PC-3 (cell line): ENCODE data around the gene OR2A2. TPM values are rescaled to one million over a fixed set of nuclear protein-coding genes. Genes with fewer than 3 reads are reported as not detected.

Experiments used
- ATAC-seq: fragments of 200-7000 bp; cut with Tn5 transposase; 2 replicates; pipeline ENCODE4 v1.9.1; 2020; ENCODE audit warnings: mild to moderate bottlenecking, moderate library complexity
- BruUV-seq: library from RNA; stranded (reverse); fragments of 400-500 nt; replicated peaks from 2 replicates; lab custom pipeline; 2021; lab: Mats Ljungman, UMichigan
- CTCF ChIA-PET: fragments of 300-600 bp; sonication (Branson Sonifier 250); formaldehyde crosslinking; loops from one replicate; lab custom pipeline; 2022; ENCODE audit warnings: antibody characterized with exemption; lab: Charles Lee
- POLR2A ChIA-PET: fragments of 300-600 bp; sonication (Branson Sonifier 250); formaldehyde crosslinking; loops from one replicate; lab custom pipeline; 2022; ENCODE audit warnings: antibody characterized with exemption; ENCODE audit not compliant: unreplicated experiment; lab: Charles Lee
- DNase-seq: peaks from one replicate; pipeline ENCODE4 v3.0.0-alpha.2; 2015
- H2AFZ ChIP-seq: fragments of 300-600 bp; sonication (generic); 2 replicates; pipeline ENCODE4 v1.6.0; 2016; ENCODE audit warnings: antibody characterized with exemption, low read length
- H3F3A ChIP-seq: fragments of 300-600 bp; sonication (generic); one replicate; pipeline ENCODE4 v1.6.0; 2017; ENCODE audit warnings: antibody characterized with exemption, low read length, control low read depth, mild to moderate bottlenecking; ENCODE audit not compliant: unreplicated experiment
- H3K27ac ChIP-seq: fragments of 300-600 bp; sonication (generic); 2 replicates; pipeline ENCODE4 v1.5.1; 2016; ENCODE audit warnings: mild to moderate bottlenecking, low read length
- H3K27me3 ChIP-seq: fragments of 300-600 bp; sonication (generic); 2 replicates; pipeline ENCODE4 v1.6.1; 2016; ENCODE audit warnings: low read length, mixed read lengths
- H3K36me3 ChIP-seq: fragments of 300-600 bp; sonication (generic); 2 replicates; pipeline ENCODE4 v1.6.1; 2016; ENCODE audit warnings: low read depth, mixed run types, low read length, mixed read lengths
- H3K4me1 ChIP-seq: fragments of 300-600 bp; sonication (generic); 2 replicates; pipeline ENCODE4 v1.5.1; 2016; ENCODE audit warnings: low read length; ENCODE audit not compliant: insufficient read depth
- H3K4me2 ChIP-seq: fragments of 300-600 bp; sonication (generic); 2 replicates; pipeline ENCODE4 v1.6.0; 2016; ENCODE audit warnings: low read length
- H3K4me3 ChIP-seq: fragments of 300-600 bp; sonication (generic); 2 replicates; pipeline ENCODE4 v1.5.1; 2016; ENCODE audit warnings: mild to moderate bottlenecking, low read length, mixed read lengths
- H3K79me2 ChIP-seq: fragments of 300-600 bp; sonication (generic); 2 replicates; pipeline ENCODE4 v1.6.1; 2017; ENCODE audit warnings: low read length, mixed read lengths
- H3K9ac ChIP-seq: fragments of 300-600 bp; sonication (generic); 2 replicates; pipeline ENCODE4 v1.6.0; 2016; ENCODE audit warnings: mild to moderate bottlenecking, low read length
- H3K9me2 ChIP-seq: fragments of 300-600 bp; sonication (generic); replicated peaks from 2 replicates; pipeline ENCODE4 v1.6.1; 2016; ENCODE audit warnings: mixed run types, low read length, mixed read lengths
- H3K9me3 ChIP-seq: fragments of 300-600 bp; sonication (generic); 2 replicates; pipeline ENCODE4 v1.6.1; 2016; ENCODE audit warnings: low read length, mixed read lengths
- H4K20me1 ChIP-seq: fragments of 300-600 bp; sonication (generic); 2 replicates; pipeline ENCODE4 v1.6.1; 2016; ENCODE audit warnings: low read length, mixed read lengths
- EZH2 ChIP-seq: fragments of 300-600 bp; sonication (generic); IDR thresholded peaks from one replicate; pipeline ENCODE4 v1.6.1; 2017; ENCODE audit warnings: antibody characterized with exemption, mild to moderate bottlenecking, low read length; ENCODE audit not compliant: unreplicated experiment
- EZH2phosphoT487 ChIP-seq: fragments of 300-600 bp; sonication (generic); IDR thresholded peaks from 2 replicates; pipeline ENCODE4 v1.6.1; 2018; ENCODE audit warnings: mild to moderate bottlenecking, antibody characterized with exemption, low read length, borderline replicate concordance
- intact Hi-C: fragments of 100-400 bp; cut with micrococcal nuclease; formaldehyde crosslinking; loops from 2 replicates; pipeline ENCODE4 v1.9.0; 2023
- total RNA-seq: library from RNA; depleted of rRNA; stranded (reverse); fragments of >200 nt; gene quantifications from 2 replicates; pipeline ENCODE4 v1.2.3, GENCODE V29; 2014
- TF ChIP-seq, protein P1 (sequence below): fragments of 300-600 bp; sonication (generic); conservative IDR thresholded peaks from 2 replicates; pipeline ENCODE4 v1.5.1; 2017; ENCODE audit warnings: antibody characterized with exemption, low read depth, mild to moderate bottlenecking, low read length

Gene OR2A2
- total RNA-seq, 1 experiment from 2014 or later: not detected

DNA sequence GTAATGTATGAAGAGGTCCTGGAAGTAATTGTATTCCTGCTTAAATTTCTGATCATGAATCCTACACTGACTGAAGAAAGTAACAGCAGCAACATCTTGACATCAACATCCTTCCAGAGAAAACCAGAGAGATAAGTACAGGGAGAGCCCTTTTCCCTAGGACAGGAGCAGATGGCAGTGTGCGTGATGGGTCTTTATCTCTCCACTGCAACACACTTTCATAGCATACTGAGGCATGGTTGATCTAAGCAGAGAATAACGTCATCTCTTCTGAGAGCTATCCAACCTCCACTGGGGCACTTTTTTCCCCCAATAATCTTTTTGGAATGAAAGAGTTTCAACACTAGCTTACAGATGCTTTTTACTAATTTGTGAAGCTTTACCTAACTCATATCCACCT lies 39.4 kb upstream of the OR2A2 start:
- ATAC-seq (no peak), DNase-seq (no peak)
- ChIA-PET CTCF (interaction anchor here (0.6 kb wide), 1 partner anchor 58 kb away, joined by 5 read pairs; no protein-coding TSS in a partner anchor), POLR2A (no interaction called here)
- Histone ChIP-seq H3F3A (no peaks in the 10 kb centered on the region), H3K4me3 (no peak overlapping the region), H3K36me3 (no peaks in the 10 kb centered on the region), H3K27ac (no peak overlapping the region), H3K9ac (no peak overlapping the region), H3K4me2 (no peak overlapping the region), H3K9me2 (no peaks in the 10 kb centered on the region), H3K79me2 (no peaks in the 10 kb centered on the region), H3K27me3 (peaks cover 12% of the 10 kb centered on the region), H4K20me1 (no peaks in the 10 kb centered on the region), H3K9me3 (no peaks in the 10 kb centered on the region), H3K4me1 (no peaks in the 10 kb centered on the region; the same call in 1 of the 2 replicates), H2AFZ (no peak overlapping the region)
- intact Hi-C loops: loop anchor here (5.0 kb wide), 1 partner anchor 38 kb away; no protein-coding TSS in a partner anchor
- no TSS peak for BruUV-seq
- TF ChIP-seq, protein P1, sequence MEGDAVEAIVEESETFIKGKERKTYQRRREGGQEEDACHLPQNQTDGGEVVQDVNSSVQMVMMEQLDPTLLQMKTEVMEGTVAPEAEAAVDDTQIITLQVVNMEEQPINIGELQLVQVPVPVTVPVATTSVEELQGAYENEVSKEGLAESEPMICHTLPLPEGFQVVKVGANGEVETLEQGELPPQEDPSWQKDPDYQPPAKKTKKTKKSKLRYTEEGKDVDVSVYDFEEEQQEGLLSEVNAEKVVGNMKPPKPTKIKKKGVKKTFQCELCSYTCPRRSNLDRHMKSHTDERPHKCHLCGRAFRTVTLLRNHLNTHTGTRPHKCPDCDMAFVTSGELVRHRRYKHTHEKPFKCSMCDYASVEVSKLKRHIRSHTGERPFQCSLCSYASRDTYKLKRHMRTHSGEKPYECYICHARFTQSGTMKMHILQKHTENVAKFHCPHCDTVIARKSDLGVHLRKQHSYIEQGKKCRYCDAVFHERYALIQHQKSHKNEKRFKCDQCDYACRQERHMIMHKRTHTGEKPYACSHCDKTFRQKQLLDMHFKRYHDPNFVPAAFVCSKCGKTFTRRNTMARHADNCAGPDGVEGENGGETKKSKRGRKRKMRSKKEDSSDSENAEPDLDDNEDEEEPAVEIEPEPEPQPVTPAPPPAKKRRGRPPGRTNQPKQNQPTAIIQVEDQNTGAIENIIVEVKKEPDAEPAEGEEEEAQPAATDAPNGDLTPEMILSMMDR: no peak
- TF ChIP-seq EZH2phosphoT487: no peak
- TF ChIP-seq EZH2: no peak

DNA sequence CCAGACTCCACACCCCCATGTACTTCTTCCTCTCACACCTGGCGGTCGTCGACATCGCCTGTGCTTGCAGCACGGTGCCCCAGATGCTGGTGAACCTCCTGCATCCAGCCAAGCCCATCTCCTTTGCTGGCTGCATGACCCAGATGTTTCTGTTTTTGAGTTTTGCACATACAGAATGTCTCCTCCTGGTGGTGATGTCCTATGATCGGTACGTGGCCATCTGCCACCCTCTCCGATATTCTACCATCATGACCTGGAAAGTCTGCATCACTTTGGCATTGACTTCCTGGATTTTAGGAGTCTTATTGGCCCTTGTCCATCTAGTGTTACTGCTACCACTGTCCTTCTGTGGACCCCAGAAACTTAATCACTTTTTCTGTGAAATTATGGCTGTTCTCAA lies 35.0 kb upstream of the OR2A2 start:
- Histone ChIP-seq H3K9ac (no peak overlapping the region), H3K9me3 (no peaks in the 10 kb centered on the region), H4K20me1 (no peaks in the 10 kb centered on the region), H2AFZ (no peak overlapping the region), H3K4me1 (no peaks in the 10 kb centered on the region), H3K27ac (no peak overlapping the region), H3K4me3 (no peak overlapping the region), H3K27me3 (peaks cover 10% of the 10 kb centered on the region), H3K79me2 (no peaks in the 10 kb centered on the region), H3K9me2 (no peaks in the 10 kb centered on the region), H3K4me2 (no peak overlapping the region), H3F3A (no peaks in the 10 kb centered on the region), H3K36me3 (no peaks in the 10 kb centered on the region)
- POLR2A ChIA-PET: no interaction called here
- DNase-seq (no peak), ATAC-seq (no peak)
- intact Hi-C loops: no loop called here
- no peak for TF ChIP-seq EZH2
- TF ChIP-seq, protein P1: peak; percentile 31; the same call in 1 of the 2 replicates
- no TSS peak for BruUV-seq
- CTCF ChIA-PET: no interaction called here

DNA sequence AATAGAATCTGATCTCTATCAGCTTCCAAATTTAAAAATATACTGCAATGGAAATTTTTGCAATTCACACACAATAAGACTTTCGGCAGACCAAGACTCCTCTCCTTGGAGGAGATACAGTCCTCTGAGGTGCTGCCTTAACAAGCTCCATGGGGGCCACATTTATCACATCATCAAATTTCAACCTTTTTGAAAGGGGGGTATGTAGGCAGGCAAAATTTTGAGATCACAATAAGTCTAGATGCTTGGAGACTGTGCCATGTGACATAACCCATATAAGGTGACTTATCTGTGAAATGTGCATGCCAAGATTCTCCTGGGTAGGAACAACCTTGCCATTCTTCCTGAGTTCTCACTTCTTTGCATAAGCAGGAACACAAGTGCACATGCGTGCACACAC lies 23.4 kb upstream of the OR2A2 start, which contains the start of gene OR2A12:
TSS of gene OR2A12 (plus strand) at position 301 of the 400 bp plus-strand sequence. CDS start 8,830 bp downstream, outside the sequence.
- POLR2A ChIA-PET: no interaction called here
- Histone ChIP-seq H3K4me3 (no peak within 1 kb of the TSS), H3K36me3 (no peaks in the 10 kb centered on the region), H3K27me3 (no peaks in the 10 kb centered on the region), H3K9ac (no peak within 1 kb of the TSS), H3K27ac (no peak within 1 kb of the TSS), H3K79me2 (no peaks in the 10 kb centered on the region), H3F3A (no peaks in the 10 kb centered on the region), H4K20me1 (no peaks in the 10 kb centered on the region), H2AFZ (no peak within 1 kb of the TSS), H3K9me2 (no peaks in the 10 kb centered on the region), H3K4me2 (no peak within 1 kb of the TSS), H3K4me1 (no peaks in the 10 kb centered on the region), H3K9me3 (no peaks in the 10 kb centered on the region)
- CTCF ChIA-PET: no interaction called here
- ATAC-seq (no peak), DNase-seq (no peak)
- intact Hi-C loops: no loop called here
- no TSS peak for BruUV-seq
- TF ChIP-seq, protein P1: no peak
- TF ChIP-seq EZH2 (no peak), EZH2phosphoT487 (no peak)
